Measurements from ENCODE around the gene PCDH17.

The PCDH17 gene

GRCh38 chr13:57666131-57666953 lies 34.8 kb downstream of the PCDH17 start:
- H3K9me3 ChIP-seq (ENCODE audit: low read length), result no peaks in the 10 kb centered on the region
- H3F3A ChIP-seq (ENCODE audit: insufficient read depth, low read length), result no peaks in the 10 kb centered on the region
- H4K20me1 ChIP-seq (ENCODE audit: insufficient read depth, low read length), result no peaks in the 10 kb centered on the region
- no peak overlapping the region for H3K27ac ChIP-seq (ENCODE audit: low read depth, low read length, poor library complexity, severe bottlenecking)
- H3K27me3 ChIP-seq (ENCODE audit: insufficient read depth, low read length), result no peaks in the 10 kb centered on the region
- H3K79me2 ChIP-seq (ENCODE audit: insufficient read depth, low read length), result no peaks in the 10 kb centered on the region
- H3K4me2 ChIP-seq (ENCODE audit: low read length), result no peak overlapping the region
- H2AFZ ChIP-seq (ENCODE audit: low read length), result no peak overlapping the region
- TF ChIP-seq EZH2 (IDR thresholded peaks at IDR 0.05; ENCODE audit: borderline replicate concordance, low read length) (no peak), CTCF (IDR thresholded peaks at IDR 0.05; ENCODE audit: low read length) (no peak)
- no peak overlapping the region for H3K4me3 ChIP-seq (ENCODE audit: low read depth, low read length, poor library complexity, severe bottlenecking)
- H3K4me1 ChIP-seq (ENCODE audit: insufficient read depth, low read length, severe bottlenecking), result no peaks in the 10 kb centered on the region
- H3K9me2 ChIP-seq (ENCODE audit: low read depth, low read length), result no peaks in the 10 kb centered on the region
- no peaks in the 10 kb centered on the region for H3K36me3 ChIP-seq (ENCODE audit: insufficient read depth, low read length)
- H3K9ac ChIP-seq (ENCODE audit: low read length), result no peak overlapping the region

- Histone ChIP-seq H3K4me1 (ENCODE audit: insufficient read depth, low read length, severe bottlenecking) (no peaks in the 10 kb centered on the region), H3K27ac (ENCODE audit: low read depth, low read length, poor library complexity, severe bottlenecking) (no peak overlapping the region), H3F3A (ENCODE audit: insufficient read depth, low read length) (no peaks in the 10 kb centered on the region), H3K9ac (ENCODE audit: low read length) (no peak overlapping the region), H3K36me3 (ENCODE audit: insufficient read depth, low read length) (no peaks in the 10 kb centered on the region), H3K27me3 (ENCODE audit: insufficient read depth, low read length) (no peaks in the 10 kb centered on the region), H3K9me3 (ENCODE audit: low read length) (no peaks in the 10 kb centered on the region), H3K79me2 (ENCODE audit: insufficient read depth, low read length) (no peaks in the 10 kb centered on the region), H2AFZ (ENCODE audit: low read length) (no peak overlapping the region), H3K9me2 (ENCODE audit: low read depth, low read length) (no peaks in the 10 kb centered on the region), H4K20me1 (ENCODE audit: insufficient read depth, low read length) (no peaks in the 10 kb centered on the region), H3K4me2 (ENCODE audit: low read length) (no peak overlapping the region), H3K4me3 (ENCODE audit: low read depth, low read length, poor library complexity, severe bottlenecking) (no peak overlapping the region)
- TF ChIP-seq EZH2 (IDR thresholded peaks at IDR 0.05; ENCODE audit: borderline replicate concordance, low read length), result no peak
- no peak for TF ChIP-seq CTCF (IDR thresholded peaks at IDR 0.05; ENCODE audit: low read length)
These were observed 40.6 kb downstream of the PCDH17 start for GRCh38 chr13:57672168-57672567.

GRCh38 chr13:57673197-57673596 lies 41.7 kb downstream of the PCDH17 start:
- Histone ChIP-seq H2AFZ (ENCODE audit: low read length) (no peak overlapping the region), H3K79me2 (ENCODE audit: insufficient read depth, low read length) (no peaks in the 10 kb centered on the region), H3K4me2 (ENCODE audit: low read length) (no peak overlapping the region), H3K4me3 (ENCODE audit: low read depth, low read length, poor library complexity, severe bottlenecking) (no peak overlapping the region), H3K9ac (ENCODE audit: low read length) (no peak overlapping the region), H3K36me3 (ENCODE audit: insufficient read depth, low read length) (no peaks in the 10 kb centered on the region), H4K20me1 (ENCODE audit: insufficient read depth, low read length) (no peaks in the 10 kb centered on the region), H3K9me2 (ENCODE audit: low read depth, low read length) (no peaks in the 10 kb centered on the region), H3K27me3 (ENCODE audit: insufficient read depth, low read length) (no peaks in the 10 kb centered on the region), H3K27ac (ENCODE audit: low read depth, low read length, poor library complexity, severe bottlenecking) (no peak overlapping the region), H3F3A (ENCODE audit: insufficient read depth, low read length) (no peaks in the 10 kb centered on the region), H3K9me3 (ENCODE audit: low read length) (no peaks in the 10 kb centered on the region), H3K4me1 (ENCODE audit: insufficient read depth, low read length, severe bottlenecking) (no peaks in the 10 kb centered on the region)
- no peak for TF ChIP-seq EZH2 (IDR thresholded peaks at IDR 0.05; ENCODE audit: borderline replicate concordance, low read length)
- no peak for TF ChIP-seq CTCF (IDR thresholded peaks at IDR 0.05; ENCODE audit: low read length)

Measured in OCI-LY1 (cell line).